Colonic mucosa (tissue), 4 donors: ENCODE measurements around the gene RNF130. TPM values are rescaled to one million over a fixed set of nuclear protein-coding genes. Genes with fewer than 3 reads are reported as not detected.
"Not testable (repeated sequence)": the region's sequence is repeated elsewhere in the genome, so short reads cannot be mapped to it uniquely, and the experiment has no call there.

Experiments
- DNase-seq: peaks from one replicate; pipeline ENCODE4 v3.0.0-alpha.2; 2020
- H3K27ac ChIP-seq: fragments of 200-600 bp; one replicate; pipeline ENCODE4 v1.8.0; 2021
- H3K27me3 ChIP-seq: fragments of 200-600 bp; one replicate; pipeline ENCODE4 v1.8.0; 2021
- H3K36me3 ChIP-seq: fragments of 200-600 bp; one replicate; pipeline ENCODE4 v1.8.0; 2021
- H3K4me1 ChIP-seq: fragments of 200-600 bp; one replicate; pipeline ENCODE4 v1.8.0; 2021; ENCODE audit warnings: mild to moderate bottlenecking
- H3K4me3 ChIP-seq: fragments of 200-600 bp; one replicate; pipeline ENCODE4 v1.8.0; 2021
- H3K9ac ChIP-seq, 2 donors: one replicate each; pipeline ENCODE4 v1.7.0; 2013; ENCODE audit warnings: control low read depth in 2 of 2, low read depth in 2 of 2, low read length in 2 of 2
- H3K9me3 ChIP-seq: fragments of 200-600 bp; one replicate; pipeline ENCODE4 v1.8.0; 2021
- intact Hi-C: fragments of 100-400 bp; cut with DNase I; formaldehyde crosslinking; loops from one replicate; pipeline ENCODE4 v1.14.1; 2022
- total RNA-seq, 2 donors: library from RNA; stranded (reverse); fragmentation: NEBNext Ultra II Directional in 1 of 2; extraction: Animal tissue kit (Norgen Biotek cat#: 25700) in 1 of 2; gene quantifications; one replicate each; pipeline ENCODE4 v1.2.1, GENCODE V29; 2021
- TF ChIP-seq, protein P1 (sequence below): fragments of 200-600 bp; IDR thresholded peaks from one replicate; pipeline ENCODE4 v1.8.0; 2022; ENCODE audit warnings: antibody characterized with exemption, mild to moderate bottlenecking
- donor health status: healthy.
- donor health status: DM: no; HTN: no; CAD: no.
- donor health status: DM: no; HTN: no; CAD: no.

RNF130 gene
- total RNA-seq, 2 donors from 2014 or later = 32.0 to 41.7 TPM

DNA sequence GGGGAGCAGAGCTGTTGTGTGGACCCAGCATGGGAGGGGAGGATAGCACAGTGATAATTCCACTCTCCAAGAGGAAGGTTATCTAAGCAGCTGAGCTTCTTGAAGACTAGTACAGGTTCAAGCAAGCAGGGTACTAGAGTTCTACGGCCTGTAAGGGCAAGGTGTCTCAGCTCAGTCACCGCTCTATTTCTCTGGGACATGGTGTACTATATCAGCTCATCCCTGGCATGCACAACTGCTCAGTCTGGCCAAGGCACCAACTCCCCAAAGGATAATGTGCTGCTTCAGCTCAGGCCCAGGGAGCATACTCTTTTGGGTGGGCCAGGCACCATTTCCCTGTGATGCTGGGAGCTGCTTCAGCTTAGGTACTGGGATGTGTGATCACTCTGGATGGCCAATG lies 69.8 kb downstream of the RNF130 start:
- DNase-seq = no peak
- Histone ChIP-seq H3K27ac (no peak overlapping the region), H3K4me1 (no peaks in the 10 kb centered on the region), H3K36me3 (no peaks in the 10 kb centered on the region), H3K9ac (no peak overlapping the region), H3K4me3 (no peak overlapping the region), H3K27me3 (no peaks in the 10 kb centered on the region), H3K9me3 (no peaks in the 10 kb centered on the region)
- intact Hi-C loops = no loop called here
- TF ChIP-seq, protein P1, sequence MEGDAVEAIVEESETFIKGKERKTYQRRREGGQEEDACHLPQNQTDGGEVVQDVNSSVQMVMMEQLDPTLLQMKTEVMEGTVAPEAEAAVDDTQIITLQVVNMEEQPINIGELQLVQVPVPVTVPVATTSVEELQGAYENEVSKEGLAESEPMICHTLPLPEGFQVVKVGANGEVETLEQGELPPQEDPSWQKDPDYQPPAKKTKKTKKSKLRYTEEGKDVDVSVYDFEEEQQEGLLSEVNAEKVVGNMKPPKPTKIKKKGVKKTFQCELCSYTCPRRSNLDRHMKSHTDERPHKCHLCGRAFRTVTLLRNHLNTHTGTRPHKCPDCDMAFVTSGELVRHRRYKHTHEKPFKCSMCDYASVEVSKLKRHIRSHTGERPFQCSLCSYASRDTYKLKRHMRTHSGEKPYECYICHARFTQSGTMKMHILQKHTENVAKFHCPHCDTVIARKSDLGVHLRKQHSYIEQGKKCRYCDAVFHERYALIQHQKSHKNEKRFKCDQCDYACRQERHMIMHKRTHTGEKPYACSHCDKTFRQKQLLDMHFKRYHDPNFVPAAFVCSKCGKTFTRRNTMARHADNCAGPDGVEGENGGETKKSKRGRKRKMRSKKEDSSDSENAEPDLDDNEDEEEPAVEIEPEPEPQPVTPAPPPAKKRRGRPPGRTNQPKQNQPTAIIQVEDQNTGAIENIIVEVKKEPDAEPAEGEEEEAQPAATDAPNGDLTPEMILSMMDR = no peak

- TF ChIP-seq, protein P1 = no peak
- H3K36me3 ChIP-seq = no peaks in the 10 kb centered on the region
- H3K4me1 ChIP-seq = no peaks in the 10 kb centered on the region
- intact Hi-C loops = no loop called here
- no peaks in the 10 kb centered on the region for H3K9me3 ChIP-seq
- no peak overlapping the region for H3K27ac ChIP-seq
- no peak for DNase-seq
- H3K4me3 ChIP-seq = no peak overlapping the region
- no peaks in the 10 kb centered on the region for H3K27me3 ChIP-seq
- no peak overlapping the region for H3K9ac ChIP-seq
Observed at GRCh38 chr5:180001136-180001535, 70.4 kb downstream of the RNF130 start.

- no peaks in the 10 kb centered on the region for H3K27me3 ChIP-seq
- TF ChIP-seq, protein P1 = no peak
- intact Hi-C loops = no loop called here
- no peak overlapping the region for H3K27ac ChIP-seq
- H3K4me1 ChIP-seq = no peaks in the 10 kb centered on the region
- no peak overlapping the region for H3K9ac ChIP-seq
- H3K36me3 ChIP-seq = no peaks in the 10 kb centered on the region
- DNase-seq = no peak
- H3K4me3 ChIP-seq = no peak overlapping the region
- no peaks in the 10 kb centered on the region for H3K9me3 ChIP-seq
Observed at GRCh38 chr5:179998485-179998884, 73.1 kb downstream of the RNF130 start.

DNA sequence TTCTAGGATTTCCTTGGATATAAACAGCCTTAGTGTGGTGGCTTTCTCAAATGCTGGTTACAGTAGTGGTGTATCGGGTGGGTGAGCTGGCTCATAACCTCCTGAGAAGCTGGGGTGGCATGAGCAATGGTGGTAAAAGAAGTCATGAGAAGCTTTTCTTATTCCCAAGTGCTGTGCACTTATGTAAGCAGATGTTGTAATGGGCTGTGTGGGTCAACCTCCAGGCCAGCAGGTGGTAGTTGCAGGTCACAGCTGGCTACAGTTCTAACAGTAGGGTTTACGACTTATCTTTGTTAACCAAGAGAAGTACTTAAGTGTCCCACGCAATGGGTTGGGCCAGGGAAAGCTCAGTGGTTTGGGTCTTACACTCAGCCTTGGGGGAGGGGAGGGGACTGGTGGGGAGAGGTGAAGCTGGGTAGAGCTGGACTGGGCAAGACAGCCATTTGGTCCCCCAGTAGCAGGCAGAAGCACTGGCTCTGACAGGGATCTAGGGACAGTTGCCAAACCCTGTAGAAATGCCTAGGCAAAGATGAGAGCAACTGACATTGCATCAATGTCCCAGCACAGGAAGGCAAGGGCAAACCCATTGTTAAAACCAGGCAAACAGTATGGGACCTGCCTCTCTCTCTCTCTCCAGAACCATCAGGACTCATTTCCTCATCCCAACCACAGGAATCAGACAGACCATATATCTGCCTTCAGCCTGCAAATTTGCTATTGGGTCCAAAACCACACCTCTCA lies 76.8 kb downstream of the RNF130 start:
- TF ChIP-seq, protein P1 = no peak
- Histone ChIP-seq H3K27ac (no peak overlapping the region), H3K4me1 (no peaks in the 10 kb centered on the region), H3K27me3 (no peaks in the 10 kb centered on the region), H3K4me3 (no peak overlapping the region), H3K9me3 (no peaks in the 10 kb centered on the region), H3K9ac (no peak overlapping the region), H3K36me3 (no peaks in the 10 kb centered on the region)
- intact Hi-C loops = no loop called here
- DNase-seq = no peak

- DNase-seq, H3K27me3 ChIP-seq, H3K4me1 ChIP-seq, H3K36me3 ChIP-seq, intact Hi-C loops, H3K27ac ChIP-seq, H3K9me3 ChIP-seq, H3K9ac ChIP-seq, H3K4me3 ChIP-seq: not testable (repeated sequence)
Observed at GRCh38 chr5:179992855-179993254, 78.7 kb downstream of the RNF130 start.

- Histone ChIP-seq H3K36me3 (no peaks in the 10 kb centered on the region), H3K27me3 (no peaks in the 10 kb centered on the region), H3K4me3 (no peak overlapping the region), H3K27ac (no peak overlapping the region), H3K9me3 (no peaks in the 10 kb centered on the region), H3K9ac (no peak overlapping the region), H3K4me1 (no peaks in the 10 kb centered on the region)
- DNase-seq = no peak
- TF ChIP-seq, protein P1 = no peak
- intact Hi-C loops = no loop called here
Observed at GRCh38 chr5:179991106-179991505, 80.5 kb downstream of the RNF130 start.

DNA sequence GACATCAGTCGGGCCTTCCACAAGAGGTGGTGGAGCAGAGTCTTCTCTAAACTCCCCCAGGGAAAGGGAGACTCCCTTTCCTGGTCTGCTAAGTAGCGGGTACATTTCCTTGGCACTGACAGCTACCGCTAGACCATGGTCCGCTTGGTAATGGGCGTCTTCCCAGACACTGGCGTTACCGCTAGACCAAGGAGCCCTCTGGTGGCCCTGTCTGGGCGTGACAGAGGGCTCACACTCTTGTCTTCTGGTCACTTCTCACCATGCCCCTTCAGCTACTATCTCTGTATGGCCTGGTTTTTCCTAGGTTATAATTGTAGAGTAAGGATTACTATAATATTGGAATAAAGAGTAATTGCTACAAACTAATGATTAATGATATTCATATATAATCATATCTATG lies 81.0 kb downstream of the RNF130 start:
- H3K9ac ChIP-seq, H3K27ac ChIP-seq, H3K4me1 ChIP-seq, H3K36me3 ChIP-seq, DNase-seq, H3K27me3 ChIP-seq, H3K4me3 ChIP-seq, H3K9me3 ChIP-seq, intact Hi-C loops: not testable (repeated sequence)
